ENCODE measurements around the gene PRMT3.
"Not testable (repeated sequence)": the region's sequence is repeated elsewhere in the genome, so short reads cannot be mapped to it uniquely, and the experiment has no call there.

PRMT3 gene

GRCh38 chr11:20501971-20502370 is 114.5 kb downstream of the PRMT3 start:
- no peak for FAIRE-seq
- no peak for DNase-seq (ENCODE audit: low spot score)

- DNase-seq (ENCODE audit: low spot score) (no peak), FAIRE-seq (no peak)
These were observed 124.5 kb downstream of the PRMT3 start for GRCh38 chr11:20511982-20512381.

- no peak for DNase-seq (ENCODE audit: low spot score)
- FAIRE-seq = no peak
These were observed 125.4 kb downstream of the PRMT3 start for GRCh38 chr11:20512869-20513268.

- DNase-seq (ENCODE audit: low spot score) (no peak), FAIRE-seq (no peak)
These were observed 130.9 kb downstream of the PRMT3 start for GRCh38 chr11:20518323-20518834.

GRCh38 chr11:20522536-20522935 is 135.0 kb downstream of the PRMT3 start:
- FAIRE-seq (no peak), DNase-seq (ENCODE audit: low spot score) (no peak)

GRCh38 chr11:20529757-20530156 is 142.2 kb downstream of the PRMT3 start:
- FAIRE-seq (no peak), DNase-seq (ENCODE audit: low spot score) (no peak)

GRCh38 chr11:20530942-20531703 is 143.6 kb downstream of the PRMT3 start:
- no peak for DNase-seq (ENCODE audit: low spot score)
- FAIRE-seq = no peak

- FAIRE-seq = no peak
- DNase-seq (ENCODE audit: low spot score) = no peak
These were observed 147.9 kb downstream of the PRMT3 start for GRCh38 chr11:20535271-20535881.

GRCh38 chr11:20536365-20536764 is 148.8 kb downstream of the PRMT3 start:
- DNase-seq (ENCODE audit: low spot score) = no peak
- no peak for FAIRE-seq

GRCh38 chr11:20536784-20537183 is 149.3 kb downstream of the PRMT3 start:
- no peak for DNase-seq (ENCODE audit: low spot score)
- no peak for FAIRE-seq

GRCh38 chr11:20541503-20541902 is 154.0 kb downstream of the PRMT3 start:
- FAIRE-seq (no peak), DNase-seq (ENCODE audit: low spot score) (no peak)

GRCh38 chr11:20544603-20545237 is 157.2 kb downstream of the PRMT3 start:
- no peak for DNase-seq (ENCODE audit: low spot score)
- FAIRE-seq = no peak

- DNase-seq (ENCODE audit: low spot score) (no peak), FAIRE-seq (no peak)
These were observed 159.9 kb downstream of the PRMT3 start for GRCh38 chr11:20547411-20547810.

- FAIRE-seq (no peak), DNase-seq (ENCODE audit: low spot score) (no peak)
These were observed 163.6 kb downstream of the PRMT3 start for GRCh38 chr11:20551096-20551495.

- FAIRE-seq (no peak), DNase-seq (ENCODE audit: low spot score) (no peak)
These were observed 168.3 kb downstream of the PRMT3 start for GRCh38 chr11:20555783-20556182.

- FAIRE-seq = not testable (repeated sequence)
These were observed 168.9 kb downstream of the PRMT3 start for GRCh38 chr11:20556396-20556795.

GRCh38 chr11:20558741-20559140 is 171.2 kb downstream of the PRMT3 start:
- DNase-seq (ENCODE audit: low spot score) (no peak), FAIRE-seq (no peak)

More at GRCh38 chr11:20556396-20556795, 168.9 kb downstream of the PRMT3 start:
- DNase-seq (ENCODE audit: low spot score) = not testable (repeated sequence)
